C4-2B (cell line): ENCODE measurements around the gene ZNF132.

Experiments used
- CTCF ChIP-seq: fragments of 450-650 bp; conservative IDR thresholded peaks from 2 replicates; pipeline ENCODE4 v1.5.1; 2017; ENCODE audit warnings: mild to moderate bottlenecking
- ZFX ChIP-seq: fragments of 450-650 bp; IDR thresholded peaks from 2 replicates; pipeline ENCODE4 v1.6.1; 2017

DNA sequence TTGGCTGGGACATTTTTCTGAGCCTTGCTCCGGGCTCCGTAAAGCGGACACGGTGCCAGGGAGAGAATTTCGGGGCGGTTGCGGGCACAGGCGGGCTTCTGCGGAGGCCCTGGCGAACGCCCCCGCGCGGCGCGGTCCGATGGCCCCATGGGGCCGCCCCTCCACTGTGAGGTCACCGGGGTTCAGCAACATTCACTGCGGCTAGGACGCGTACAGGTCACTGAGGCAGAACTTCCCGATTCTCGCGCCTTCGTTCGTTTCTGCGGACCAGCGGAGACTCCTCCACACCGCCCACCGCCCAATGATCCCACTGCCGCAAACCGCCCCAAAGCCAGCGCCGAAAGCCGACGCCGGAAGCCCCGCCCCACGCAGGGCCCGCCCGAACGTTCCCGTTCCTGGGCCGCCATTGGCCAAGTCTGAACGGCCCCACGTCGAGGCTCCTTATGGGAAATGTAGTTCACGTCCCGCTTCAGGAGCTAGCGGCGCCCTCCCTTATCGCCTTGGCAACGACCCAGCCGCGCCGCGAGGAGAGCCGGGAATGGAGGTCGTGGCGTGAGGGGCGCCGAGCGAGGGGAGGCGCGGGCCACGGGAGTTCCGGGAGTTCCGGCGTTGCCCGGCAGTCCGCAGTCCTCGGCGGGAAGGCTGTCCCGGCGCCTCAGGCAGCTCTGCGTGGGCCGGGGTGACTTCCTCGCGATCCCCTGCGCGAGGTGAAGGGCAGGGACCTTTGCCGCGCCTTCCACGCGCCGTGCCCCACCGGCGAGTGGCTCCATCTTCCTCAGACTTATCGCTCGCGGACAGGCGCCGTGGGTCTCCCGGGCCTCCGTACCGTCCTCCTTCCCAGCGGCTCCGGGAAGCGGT is 31.6 kb downstream of the ZNF132 start, which contains the start of gene ZNF584:
- TF ChIP-seq CTCF, result no peak; the same call in 1 of the 2 replicates
- no peak for TF ChIP-seq ZFX
